AG04450 (cell line): Measurements from ENCODE around the gene RPL19. TPM values are rescaled to one million over a fixed set of nuclear protein-coding genes. Genes with fewer than 3 reads are reported as not detected.
A peak's percentile ranks its signal among the peaks of the same experiment; 100 is the strongest.
"Not testable (repeated sequence)": the region's sequence is repeated elsewhere in the genome, so short reads cannot be mapped to it uniquely, and the experiment has no call there.

Experiments used
- CTCF ChIA-PET: fragments of 300-600, 350-600 bp; formaldehyde crosslinking; extraction: SDS; loops from one replicate; lab custom pipeline; 2022; ENCODE audit warnings: antibody characterized with exemption, inconsistent platforms; lab: Charles Lee
- POLR2A ChIA-PET: fragments of 350-600 bp; formaldehyde crosslinking; extraction: SDS; loops from one replicate; lab custom pipeline; 2021; ENCODE audit warnings: antibody characterized with exemption, inconsistent platforms; lab: Yijun Ruan, JAX
- DNase-seq: peaks from one replicate; pipeline ENCODE4 v3.0.0-alpha.2; 2011; ENCODE audit warnings: low read depth, low spot score
- H3K27ac ChIP-seq: one replicate; pipeline ENCODE4 v1.5.1; 2012; ENCODE audit warnings: low read depth, low read length, control low read depth
- H3K27me3 ChIP-seq: one replicate; pipeline ENCODE4 v1.6.0; 2012; ENCODE audit warnings: low read length; ENCODE audit not compliant: control insufficient read depth, insufficient read depth
- H3K4me3 ChIP-seq: 2 replicates; pipeline ENCODE4 v1.5.1; 2011; ENCODE audit warnings: mild to moderate bottlenecking, low read depth, low read length, control low read depth
- H3K9me3 ChIP-seq: 2 replicates; pipeline ENCODE4 v1.5.1; 2012; ENCODE audit warnings: low read length; ENCODE audit not compliant: control insufficient read depth, insufficient read depth
- CTCF ChIP-seq: IDR thresholded peaks from 2 replicates; pipeline ENCODE4 v1.5.1; 2011; ENCODE audit warnings: low read depth, low read length, control low read depth, inconsistent platforms
- polyA plus RNA-seq: library from polyadenylated mRNA; depleted of rRNA; stranded (reverse); fragments of >200 nt; gene quantifications from 2 replicates; pipeline ENCODE4 v1.2.3, GENCODE V29; 2011

The RPL19 gene
- polyA plus RNA-seq, 1 experiment: 1,791 TPM

GRCh38 chr17:39244600-39245570 is 44.8 kb downstream of the RPL19 start:
- DNase-seq: peak; percentile 54
- CTCF ChIA-PET: interaction anchor here (0.5 to 6.2 kb wide), 36 partner anchors 8 to 1633 kb away, joined by 3 to 38 read pairs (median 4); partner anchors contain the start of genes ARL5C, RPL23 and STAC2
- no peaks in the 10 kb centered on the region for H3K27me3 ChIP-seq
- no peak overlapping the region for H3K27ac ChIP-seq
- peak; percentile 97 for TF ChIP-seq CTCF
- H3K4me3 ChIP-seq: no peak overlapping the region
- POLR2A ChIA-PET: interaction anchor here (0.5 to 1.6 kb wide), 4 partner anchors 36 to 81 kb away, joined by 3 to 6 read pairs (median 5); partner anchors contain the start of gene RPL19
- H3K9me3 ChIP-seq: no peaks in the 10 kb centered on the region

GRCh38 chr17:39246274-39246673 is 46.2 kb downstream of the RPL19 start:
- peak; percentile 20 for TF ChIP-seq CTCF
- POLR2A ChIA-PET: no interaction called here

DNA sequence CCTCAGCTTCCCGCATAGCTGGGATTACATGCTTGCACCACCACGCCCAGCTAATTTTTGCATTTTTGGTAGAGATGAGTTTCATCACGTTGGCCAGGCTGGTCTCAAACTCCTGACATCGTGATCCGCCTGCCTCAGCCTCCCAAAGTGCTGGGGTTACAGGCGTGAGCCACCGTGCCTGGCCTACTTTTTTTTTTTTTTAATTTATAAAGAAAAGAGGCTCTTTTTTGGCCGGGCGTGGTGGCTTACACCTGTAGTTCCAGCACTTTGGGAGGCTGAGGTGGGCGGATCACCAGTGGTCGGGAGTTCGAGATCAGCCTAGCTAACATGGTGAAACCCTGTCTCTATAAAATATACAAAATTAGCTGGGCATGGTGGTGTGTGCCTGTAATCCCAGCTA is 50.0 kb downstream of the RPL19 start:
- H3K4me3 ChIP-seq, H3K27ac ChIP-seq, POLR2A ChIA-PET, H3K27me3 ChIP-seq, H3K9me3 ChIP-seq, DNase-seq: not testable (repeated sequence)
- CTCF ChIA-PET: interaction anchor here (1.4 to 2.0 kb wide), 2 partner anchors 14 to 18 kb away, joined by 5 to 8 read pairs; no protein-coding TSS in a partner anchor

More at GRCh38 chr17:39246274-39246673, 46.2 kb downstream of the RPL19 start:
- CTCF ChIA-PET: interaction anchor here (0.6 to 6.2 kb wide), 7 partner anchors 11 to 263 kb away, joined by 4 to 38 read pairs (median 23); no protein-coding TSS in a partner anchor
- Histone ChIP-seq H3K27me3 (no peaks in the 10 kb centered on the region), H3K4me3 (no peak overlapping the region), H3K27ac (no peak overlapping the region), H3K9me3 (no peaks in the 10 kb centered on the region)
- DNase-seq: no peak

DNA sequence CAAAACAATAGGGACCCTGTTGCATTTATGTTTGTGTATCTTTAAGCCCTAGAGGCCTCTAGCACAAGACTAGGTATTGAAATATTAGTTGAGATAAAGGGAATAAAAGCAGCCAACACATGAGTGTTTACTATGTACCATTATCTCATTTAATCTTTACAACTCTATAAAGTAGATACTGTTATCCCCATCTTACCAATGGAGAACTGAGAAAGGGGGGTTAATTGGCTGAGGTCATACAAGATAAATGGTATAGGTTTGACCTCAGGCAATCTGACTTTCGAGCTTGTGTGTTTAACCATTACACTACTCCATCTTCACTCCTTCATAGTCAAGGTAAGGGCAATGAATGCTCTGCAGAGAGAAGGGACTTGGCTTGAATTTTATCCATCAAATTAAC is 51.9 kb downstream of the RPL19 start:
- POLR2A ChIA-PET: no interaction called here
- Histone ChIP-seq H3K9me3 (no peaks in the 10 kb centered on the region), H3K27me3 (no peaks in the 10 kb centered on the region), H3K27ac (no peak overlapping the region), H3K4me3 (no peak overlapping the region)
- no peak for TF ChIP-seq CTCF
- DNase-seq: no peak
- CTCF ChIA-PET: interaction anchor here (0.7 to 2.2 kb wide), 3 partner anchors 8 to 87 kb away, joined by 5 to 12 read pairs (median 8); no protein-coding TSS in a partner anchor

DNA sequence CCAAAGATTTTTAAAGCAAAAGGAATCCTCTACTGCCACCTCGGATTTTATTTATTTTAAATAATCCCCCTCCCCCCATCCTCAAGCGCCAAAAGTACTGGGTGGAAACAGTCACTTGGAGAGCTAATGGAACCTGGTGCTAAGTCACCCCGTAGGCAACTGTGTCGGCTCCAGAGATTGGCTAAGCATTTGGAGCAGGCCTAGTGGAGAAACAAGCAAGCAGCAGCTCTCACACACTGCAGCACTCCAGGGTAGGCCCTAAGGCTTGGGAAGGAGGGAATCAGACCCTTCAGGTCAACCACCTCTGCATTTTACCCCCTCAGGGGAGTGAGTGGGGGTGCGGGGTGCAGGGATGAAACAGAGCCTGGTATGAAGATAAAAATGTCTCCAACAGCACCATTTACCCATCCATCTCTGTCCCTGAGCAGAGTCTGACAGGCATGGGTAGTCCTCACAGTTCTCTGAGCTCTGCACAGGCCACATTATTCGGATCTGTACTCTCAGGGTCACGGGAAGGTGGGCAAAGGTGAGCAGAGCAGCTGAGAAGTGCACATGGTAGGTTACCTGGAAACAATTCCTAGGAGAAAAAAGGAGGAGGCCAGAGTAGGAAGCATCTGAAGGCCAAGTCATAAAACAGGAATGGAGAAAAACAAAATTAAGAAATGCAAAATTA is 52.8 kb downstream of the RPL19 start:
- DNase-seq: no peak
- no peak overlapping the region for H3K4me3 ChIP-seq
- 0 out of 2 replicates have a peak, but pooled peaks have one; percentile 2 for TF ChIP-seq CTCF
- POLR2A ChIA-PET: no interaction called here
- CTCF ChIA-PET: interaction anchor here (0.7 to 2.2 kb wide), 3 partner anchors 9 to 88 kb away, joined by 5 to 12 read pairs (median 8); no protein-coding TSS in a partner anchor
- no peaks in the 10 kb centered on the region for H3K9me3 ChIP-seq
- H3K27me3 ChIP-seq: no peaks in the 10 kb centered on the region
- no peak overlapping the region for H3K27ac ChIP-seq
